Left colon (tissue), 2 donors: ENCODE measurements around the gene FBP1. TPM values are rescaled to one million over a fixed set of nuclear protein-coding genes. Genes with fewer than 3 reads are reported as not detected.
"Not testable (repeated sequence)": the region's sequence is repeated elsewhere in the genome, so short reads cannot be mapped to it uniquely, and the experiment has no call there.

Experiments used
- ATAC-seq: fragments of 200-7000 bp; cut with Tn5 transposase; one replicate; pipeline ENCODE4 v1.9.1; 2020; ENCODE audit warnings: mild to moderate bottlenecking, moderate library complexity
- DNase-seq, 2 donors: peaks; one replicate each; pipeline ENCODE4 v3.0.0-alpha.2; 2020
- intact Hi-C, 2 donors: fragments of 100-400 bp; cut with DNase I in 1 of 2; cut with micrococcal nuclease in 1 of 2; formaldehyde crosslinking; loops; one replicate each; pipeline versions ENCODE4 v1.11.2 to v1.14.0; 2022; cut with DNase I, micrococcal nuclease
- total RNA-seq, 2 donors: library from RNA; stranded (reverse); fragmentation: NEBNext Ultra II Directional; extraction: Animal tissue kit (Norgen Biotek cat#: 25700); gene quantifications; one replicate each; pipeline ENCODE4 v1.2.1, GENCODE V29; 2021
- donor health status: DM: no; HTN: no; CAD: no.
- donor health status: DM: yes; HTN: yes; CAD: no.

FBP1 gene
- total RNA-seq, 2 donors from 2014 or later = 53.4 to 71.6 TPM

DNA sequence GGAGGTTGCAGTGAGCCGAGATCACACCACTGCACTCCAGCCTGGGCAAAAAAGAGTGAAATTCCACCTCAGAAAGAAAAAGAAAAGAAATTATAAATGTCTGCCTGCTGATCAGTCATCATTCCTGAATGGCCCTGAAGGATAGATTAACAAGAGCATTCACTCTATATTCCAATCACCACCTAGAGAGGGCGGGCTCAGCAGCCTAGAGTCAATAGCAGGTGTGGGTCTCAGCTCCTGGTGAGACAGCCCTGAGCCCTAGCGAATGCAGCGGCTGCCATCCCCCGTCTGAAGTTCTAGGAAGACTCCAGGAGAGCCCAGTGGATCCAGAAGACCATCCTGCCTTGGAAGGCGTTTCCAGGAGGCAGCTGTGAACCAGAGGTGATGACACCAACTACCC lies 12.0 kb downstream of the FBP1 start:
- intact Hi-C loops = no loop called here
- ATAC-seq (no peak), DNase-seq (no peak)

DNA sequence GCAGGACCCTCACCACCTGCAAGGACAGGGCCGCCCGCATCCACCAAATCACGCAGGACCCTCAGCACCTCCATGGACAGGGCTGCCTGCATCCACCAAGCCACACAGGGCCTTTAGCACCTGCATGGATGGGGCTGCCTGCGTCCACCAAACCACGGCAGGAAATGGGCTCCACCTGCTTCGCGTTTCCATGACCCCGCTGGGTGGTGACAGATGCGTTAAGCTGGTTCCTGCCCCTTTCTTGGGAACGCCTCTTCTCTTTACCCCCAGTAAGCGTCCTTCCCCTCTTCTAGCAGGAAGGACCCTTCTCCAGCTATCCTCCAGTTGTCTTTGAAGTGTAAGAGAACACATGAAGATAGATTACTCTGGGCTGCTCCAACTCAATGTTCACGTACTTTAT lies 13.5 kb downstream of the FBP1 start:
- intact Hi-C loops = no loop called here
- ATAC-seq (no peak), DNase-seq (no peak)

DNA sequence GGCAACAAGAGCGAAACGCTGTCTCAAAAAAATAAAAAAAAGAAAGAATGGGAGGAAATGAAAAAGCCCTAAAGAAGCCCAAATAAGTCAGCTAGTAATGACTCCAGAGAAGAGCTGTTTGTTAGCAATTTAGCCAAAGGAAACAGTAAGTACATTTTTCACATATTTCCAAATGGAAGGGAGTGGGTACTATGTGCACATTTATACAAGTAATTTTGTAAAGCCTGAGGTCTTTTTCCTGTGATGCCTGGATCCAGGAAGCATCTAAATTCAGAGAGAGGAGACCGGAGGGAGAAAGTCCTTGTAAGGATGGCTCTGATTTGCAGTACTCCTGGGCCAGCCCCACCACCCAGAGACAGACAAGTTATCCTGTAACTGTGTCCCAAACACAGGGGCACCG lies 14.7 kb downstream of the FBP1 start:
- ATAC-seq (no peak), DNase-seq (no peak)
- intact Hi-C loops = no loop called here

DNA sequence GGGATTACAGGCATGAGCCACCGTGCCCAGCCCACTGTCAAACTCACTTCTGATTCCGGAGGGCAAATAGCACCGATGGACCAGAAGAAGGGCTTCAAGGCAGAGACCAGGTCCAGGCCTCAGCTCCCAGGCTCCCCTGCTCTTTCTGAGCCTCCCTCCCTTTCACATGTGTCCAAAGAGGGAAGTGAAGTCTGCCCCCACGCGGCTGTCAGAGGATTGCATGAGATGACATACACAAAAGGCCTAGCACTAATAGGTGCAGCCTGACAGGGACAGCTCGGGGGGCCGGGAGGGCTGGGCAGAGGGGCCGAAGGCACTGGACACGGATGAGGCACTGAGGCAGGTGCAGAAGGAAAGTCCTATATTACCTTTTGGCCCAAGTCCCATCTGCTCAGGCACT lies 16.1 kb downstream of the FBP1 start:
- DNase-seq = peak; percentile 67 to 84
- peak; percentile 95 for ATAC-seq
- intact Hi-C loops = no loop called here

DNA sequence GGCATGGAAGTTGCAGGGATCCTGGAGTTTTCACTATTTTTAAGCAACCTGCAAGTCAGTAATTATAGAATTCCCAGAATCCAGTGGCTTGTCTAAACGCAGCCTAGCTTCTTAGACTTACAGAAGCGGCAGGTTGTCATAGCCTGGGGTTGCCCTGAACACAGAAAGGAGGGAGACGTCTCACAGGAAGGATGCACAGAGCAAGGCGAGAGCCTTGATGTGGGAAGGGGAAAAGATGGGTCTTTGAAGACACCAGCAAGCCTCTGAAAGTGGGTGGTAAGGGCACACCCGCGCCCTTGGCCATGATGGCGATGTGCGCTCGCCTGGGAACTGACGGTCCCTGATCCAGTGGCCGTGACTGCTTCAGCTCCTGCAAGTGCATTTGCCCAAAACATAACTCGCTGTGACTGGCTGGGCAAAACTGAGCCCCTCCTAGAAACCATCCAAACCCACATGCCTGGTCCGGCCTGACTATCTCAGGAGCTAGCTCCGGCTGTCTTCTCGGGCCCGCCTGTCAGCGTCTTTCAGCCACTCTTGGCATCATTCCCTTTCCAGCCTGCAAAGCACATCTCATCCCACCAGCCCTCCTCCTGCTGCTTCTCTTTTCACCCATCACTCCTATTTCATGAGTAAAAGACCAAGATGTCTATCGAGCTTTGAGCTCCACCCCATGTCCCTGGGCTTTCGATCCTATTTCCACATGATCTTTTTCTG lies 17.1 kb downstream of the FBP1 start:
- ATAC-seq = no peak
- no peak for DNase-seq
- intact Hi-C loops = no loop called here

DNA sequence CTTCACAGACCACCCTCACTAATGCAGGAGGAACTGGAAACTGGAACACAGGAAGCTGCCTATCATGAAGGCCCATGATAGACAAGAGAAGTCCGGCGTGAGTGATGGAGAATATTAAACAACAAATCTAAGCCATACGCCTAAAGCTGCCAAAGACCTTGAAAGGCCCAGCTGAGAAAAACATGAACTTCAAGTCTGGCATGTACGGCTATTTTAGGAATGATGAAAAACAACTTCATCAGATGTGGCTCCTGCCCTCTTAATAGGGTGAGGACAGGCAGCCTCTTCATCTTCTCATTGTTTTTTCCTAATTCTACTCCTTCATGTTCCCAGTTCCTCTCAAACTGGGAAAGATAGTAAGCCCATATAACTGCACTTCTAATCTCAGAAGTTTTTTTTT lies 20.3 kb downstream of the FBP1 start:
- DNase-seq (no peak), ATAC-seq (no peak)
- intact Hi-C loops = no loop called here

DNA sequence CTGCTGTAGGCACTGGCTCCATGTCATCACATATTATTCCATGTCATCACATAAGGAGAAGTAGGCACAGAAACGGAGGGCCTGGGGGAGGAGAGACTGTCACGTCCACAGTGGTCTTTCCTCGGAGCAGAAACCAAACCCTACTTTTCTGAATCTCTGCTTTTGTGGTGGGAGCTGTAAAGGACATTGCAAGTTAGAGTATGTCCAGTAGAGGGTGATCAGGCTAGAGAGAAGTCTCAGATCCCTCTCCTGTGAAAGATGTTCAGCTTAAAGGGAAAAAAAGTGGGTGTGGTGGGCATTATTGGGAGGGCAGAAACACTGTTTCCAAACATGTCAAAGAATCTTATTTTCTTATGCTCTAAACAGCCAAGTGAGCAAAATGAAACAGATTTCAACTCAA lies 26.3 kb downstream of the FBP1 start:
- no peak for ATAC-seq
- intact Hi-C loops = no loop called here
- DNase-seq = no peak

DNA sequence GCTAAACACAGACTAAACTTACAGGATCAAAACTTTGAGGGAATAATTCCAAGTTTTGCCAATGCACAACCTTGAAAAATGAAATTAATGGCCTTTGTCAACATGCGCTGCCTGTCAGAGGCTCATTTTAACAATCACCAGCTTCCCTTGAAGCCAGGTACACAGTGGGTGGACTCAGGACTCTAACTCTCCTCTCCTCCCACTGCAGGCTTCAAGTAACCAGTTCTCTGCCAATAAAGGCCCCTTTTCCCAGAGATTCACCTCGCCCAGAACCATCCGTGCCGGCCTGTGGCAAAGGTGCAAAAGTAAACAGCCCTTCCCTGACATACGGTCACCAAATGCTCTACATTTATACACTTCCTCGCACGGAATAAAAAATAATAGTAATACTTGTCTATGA lies 27.2 kb downstream of the FBP1 start:
- intact Hi-C loops = no loop called here
- ATAC-seq (peak; percentile 48), DNase-seq (peak; percentile 48 to 64)

DNA sequence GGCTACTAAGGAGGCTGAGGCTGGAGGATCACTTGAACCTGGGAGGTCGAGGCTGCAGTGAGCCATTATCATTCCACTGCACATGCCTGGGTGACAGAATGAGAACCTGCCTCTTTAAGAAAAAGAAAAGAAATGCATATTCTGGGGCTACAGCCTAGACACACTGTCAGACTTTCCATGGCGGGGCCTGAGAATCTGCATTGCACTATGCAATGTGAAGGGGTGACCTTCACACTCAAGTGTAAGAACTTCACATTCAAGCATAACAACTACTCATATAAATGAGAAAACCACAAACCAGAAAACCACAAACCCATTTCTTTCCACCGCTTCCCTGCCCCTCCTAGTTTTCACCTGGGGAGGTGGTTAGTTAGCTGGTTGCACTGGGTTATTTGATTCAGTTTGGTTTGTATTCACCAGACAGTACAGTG lies 27.7 kb downstream of the FBP1 start:
- ATAC-seq = no peak
- intact Hi-C loops = no loop called here
- DNase-seq = no peak

DNA sequence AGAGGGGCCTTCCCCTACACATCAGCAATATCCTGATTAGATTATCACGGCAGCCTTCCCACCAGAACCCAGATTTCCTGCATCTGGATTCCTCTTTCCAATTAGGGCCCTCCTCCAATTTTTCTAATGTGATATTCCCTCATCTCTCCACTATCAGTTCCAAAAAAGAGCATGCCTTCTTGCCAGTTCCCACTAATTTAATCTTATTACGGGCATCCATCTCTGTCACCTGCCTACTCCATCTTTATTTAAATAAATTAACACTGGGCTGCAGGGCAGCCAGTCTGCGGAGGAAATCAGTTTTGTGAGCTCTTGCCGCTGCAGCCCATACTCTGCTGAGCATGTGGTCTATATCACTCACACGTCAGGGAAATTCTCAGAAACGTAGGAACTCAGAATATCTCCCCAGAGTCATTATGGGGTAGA lies 29.1 kb downstream of the FBP1 start:
- ATAC-seq (no peak), DNase-seq (no peak)
- intact Hi-C loops = no loop called here

DNA sequence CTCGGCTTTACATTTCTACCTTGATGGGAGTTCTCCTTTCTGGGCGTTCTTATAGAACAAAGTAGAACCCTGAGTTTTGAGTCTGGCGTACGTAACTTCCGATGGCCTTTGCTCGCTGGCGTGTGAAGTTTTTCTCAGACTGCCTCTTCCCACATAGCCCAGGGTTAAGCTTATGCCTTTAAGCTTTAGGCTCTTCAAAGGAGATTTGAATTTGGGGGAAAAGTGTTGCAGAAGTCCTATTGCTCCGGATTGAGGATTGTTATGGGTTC lies 32.0 kb downstream of the FBP1 start:
- intact Hi-C loops = no loop called here
- peak; percentile 14 for ATAC-seq
- peak in 1 of 2 donors; percentile 24 for DNase-seq

DNA sequence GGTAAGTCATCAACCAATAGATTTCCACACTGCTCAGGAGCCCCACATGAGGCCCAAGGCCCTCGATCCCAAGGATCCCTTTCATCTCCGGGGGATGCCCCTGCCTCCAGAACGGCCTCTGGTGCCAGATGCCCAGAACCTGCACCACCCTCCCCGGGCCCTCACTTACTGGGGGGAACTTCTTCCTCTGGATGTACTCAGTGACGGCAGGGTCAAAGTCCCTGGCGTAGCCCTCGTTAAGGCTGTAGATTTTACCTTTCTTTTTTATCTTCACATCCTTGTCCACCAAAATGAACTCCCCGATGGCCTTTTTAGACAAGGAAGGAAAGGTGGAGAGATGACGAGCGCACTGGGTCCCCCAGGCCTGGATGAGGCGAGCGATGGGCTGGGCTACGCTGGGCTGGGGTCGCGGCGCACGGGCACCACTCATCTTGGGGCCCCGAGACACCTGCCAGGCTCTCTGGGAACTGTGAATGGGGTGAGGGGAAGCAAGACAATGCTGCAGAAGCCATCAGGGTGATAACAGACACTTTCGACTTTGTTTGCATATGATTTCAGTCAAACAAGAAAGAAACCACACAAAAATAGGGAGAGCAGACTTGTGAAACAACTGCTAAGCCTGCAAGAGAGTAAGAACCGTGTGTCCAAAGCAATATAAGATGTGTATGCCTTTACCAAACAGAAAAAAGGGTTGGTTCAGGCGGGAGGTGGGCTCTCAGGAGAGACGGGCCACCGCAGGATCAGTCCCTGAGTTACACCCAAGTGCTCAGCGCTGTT lies 32.5 kb downstream of the FBP1 start:
- intact Hi-C loops = no loop called here
- peak; percentile 40 for ATAC-seq
- DNase-seq = peak; percentile 61 to 86

DNA sequence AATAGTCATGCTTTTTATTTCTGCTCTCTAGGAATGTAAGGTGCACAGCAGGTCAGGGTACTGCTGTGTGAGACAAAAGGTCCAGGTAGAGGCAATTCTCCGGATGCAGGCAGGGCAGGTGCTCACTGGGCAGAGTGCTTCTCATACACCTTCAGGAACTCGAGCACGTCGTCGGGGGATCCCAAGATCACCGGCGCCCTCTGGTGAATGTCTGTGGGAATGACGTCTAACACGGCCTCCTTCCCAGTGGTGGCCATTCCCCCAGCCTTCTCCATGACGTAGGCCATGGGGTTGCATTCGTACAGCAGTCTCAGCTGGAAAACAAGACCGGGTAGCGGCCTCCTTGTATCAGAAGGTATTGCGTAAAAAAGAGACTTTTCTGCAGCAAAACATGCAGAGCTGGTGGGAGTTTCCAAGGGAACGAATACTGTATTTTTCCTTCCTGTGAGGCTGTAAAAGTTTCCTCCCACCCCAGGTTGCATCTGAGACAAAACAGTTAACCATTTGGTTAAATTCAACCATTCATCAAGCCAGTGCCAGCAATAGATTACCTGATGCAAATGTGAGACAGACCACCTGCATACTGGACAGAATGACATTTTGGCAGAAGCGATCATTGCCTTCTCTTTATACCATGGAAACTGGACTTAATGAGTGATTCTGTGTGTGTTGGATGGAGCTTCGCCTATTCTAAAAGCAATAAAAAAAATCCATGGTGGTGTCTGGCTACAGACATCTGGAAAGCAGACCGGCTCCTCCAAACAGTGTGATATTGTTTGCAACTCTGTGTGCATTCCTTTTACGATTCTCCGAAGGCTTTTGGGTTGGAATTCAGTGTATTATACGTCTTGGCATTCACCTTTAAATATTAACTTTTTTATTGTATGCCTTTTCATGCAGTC lies 35.8 kb downstream of the FBP1 start:
- DNase-seq (peak; percentile 84 to 85), ATAC-seq (peak; percentile 54)
- intact Hi-C loops = no loop called here

DNA sequence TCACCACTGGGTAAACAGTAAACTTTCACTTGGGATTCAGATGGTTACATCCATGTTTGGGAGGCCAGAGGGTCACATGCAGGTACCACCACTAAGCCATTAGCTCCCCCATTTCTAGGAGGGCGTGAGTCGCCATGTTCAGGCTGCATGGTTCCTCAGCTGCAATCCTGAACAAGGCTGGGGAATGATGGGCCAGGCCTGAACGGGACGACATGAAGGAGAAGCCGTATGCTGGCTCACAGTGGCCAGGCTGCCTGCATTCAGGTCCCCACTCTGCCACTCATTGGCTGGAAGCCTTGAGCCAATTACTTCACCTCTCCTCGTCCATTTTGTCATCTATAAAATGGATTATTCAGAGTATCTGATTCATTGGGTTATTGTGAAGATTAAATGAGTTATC lies 36.7 kb downstream of the FBP1 start:
- intact Hi-C loops = no loop called here
- ATAC-seq = no peak
- no peak for DNase-seq

DNA sequence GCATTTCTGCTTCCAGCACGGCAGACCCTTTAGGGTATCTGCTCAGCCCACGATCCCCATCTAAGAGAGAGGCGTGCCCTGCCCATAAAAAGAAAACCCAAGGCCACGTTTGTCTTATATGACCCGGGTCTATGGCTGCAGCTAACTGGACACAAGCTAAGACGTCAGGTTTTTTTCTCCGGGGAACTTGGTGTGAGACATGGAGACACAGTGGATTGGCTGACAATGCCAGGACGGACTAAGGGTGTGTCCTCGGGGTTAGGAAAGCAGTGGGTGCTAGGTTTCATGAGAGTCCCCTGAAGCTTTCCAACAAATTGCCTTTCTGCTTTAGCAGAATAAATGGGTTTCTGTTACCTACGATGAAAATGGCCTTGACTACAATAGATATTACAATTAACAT lies 38.6 kb downstream of the FBP1 start:
- ATAC-seq = peak; percentile 14
- intact Hi-C loops = no loop called here
- no peak for DNase-seq

DNA sequence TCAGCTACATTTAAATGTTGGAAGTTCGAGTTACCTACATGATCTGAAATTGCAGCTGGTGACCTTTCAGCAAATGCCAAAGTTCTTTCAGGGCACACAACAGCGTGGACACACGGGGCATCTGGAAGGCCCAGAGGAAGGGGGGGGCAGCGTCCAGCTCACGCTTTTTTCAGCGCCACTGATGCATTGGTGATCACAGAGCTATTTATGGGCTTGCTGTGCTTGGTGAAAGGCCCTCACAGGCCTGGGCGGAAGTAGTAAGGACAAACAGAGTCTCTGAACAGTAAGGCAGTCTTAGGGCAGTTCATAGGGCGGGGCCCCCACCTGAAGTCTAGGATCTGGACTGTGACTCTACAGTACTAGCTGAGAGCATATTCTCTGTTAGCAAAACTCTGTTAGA lies 39.1 kb downstream of the FBP1 start:
- ATAC-seq (peak; percentile 87), DNase-seq (peak; percentile 70 to 71)
- intact Hi-C loops = no loop called here

DNA sequence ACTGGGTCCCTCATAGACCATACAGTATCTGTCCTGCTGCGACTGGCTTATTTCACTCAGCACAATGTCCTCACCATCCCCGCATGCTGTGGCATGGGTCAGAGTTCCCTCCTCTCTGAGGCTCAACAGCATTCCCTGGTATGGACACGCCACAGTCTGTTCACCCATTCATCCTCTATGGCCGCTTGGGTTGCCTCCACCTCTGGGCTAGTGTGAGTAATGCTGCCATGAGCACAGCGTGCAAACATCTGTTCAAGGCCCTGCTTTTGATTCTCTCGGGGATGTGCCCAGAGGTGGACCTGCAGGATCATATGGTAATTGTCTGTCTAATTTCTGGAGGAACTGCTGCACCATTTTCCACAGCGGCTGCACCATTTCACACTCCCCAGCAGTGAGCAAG lies 40.2 kb downstream of the FBP1 start:
- ATAC-seq = no peak
- no peak for DNase-seq
- intact Hi-C loops = no loop called here

DNA sequence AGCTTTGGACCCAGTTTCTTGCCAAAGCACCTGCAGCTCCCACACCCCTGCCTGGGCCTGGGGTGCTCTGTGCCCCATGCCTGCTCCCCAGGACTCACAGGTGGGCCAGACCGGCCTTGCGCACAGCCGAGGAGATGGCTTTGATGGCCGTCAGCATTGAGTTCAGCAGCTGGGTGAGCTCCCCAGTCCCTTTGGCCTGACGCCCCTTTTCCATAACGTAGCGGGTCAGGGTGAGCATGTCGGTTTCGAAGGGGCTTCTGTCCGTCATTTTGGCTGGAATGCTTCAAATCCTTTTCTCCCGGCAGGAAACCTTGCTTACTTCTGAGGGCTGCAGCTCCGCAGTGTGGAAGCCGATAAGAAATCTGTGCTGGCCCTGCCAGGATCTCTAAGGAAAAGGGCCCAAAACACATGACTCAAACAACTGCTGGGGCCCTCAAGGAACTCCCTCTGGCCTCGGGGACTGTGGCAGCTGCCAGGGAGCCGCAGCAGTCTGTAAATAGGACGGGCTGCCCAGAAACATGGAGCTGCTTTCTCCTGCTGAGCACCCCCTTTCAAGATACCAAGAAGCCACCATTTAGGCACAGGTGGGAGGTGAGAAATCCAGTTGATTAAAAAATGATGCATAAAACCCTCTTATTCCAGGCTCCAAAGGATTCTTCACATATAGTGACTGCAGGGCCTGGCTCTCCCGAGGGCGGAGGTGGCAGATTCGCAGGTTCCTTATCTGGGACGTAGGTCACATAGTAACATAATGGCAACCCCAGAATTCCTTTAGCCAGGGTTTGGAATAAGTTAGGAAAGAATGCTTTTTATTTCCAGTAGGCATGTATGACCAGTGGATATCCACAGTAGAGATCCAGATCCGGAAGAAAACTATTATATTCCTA lies 45.6 kb downstream of the FBP1 start, which contains the start of gene FBP2:
FBP2 (minus strand) TSS at position 366 of the 887 bp plus-strand sequence; CDS start at position 268, 98 bp downstream.
- peak; percentile 64 for ATAC-seq
- no peak for DNase-seq
- intact Hi-C loops = no loop called here

DNA sequence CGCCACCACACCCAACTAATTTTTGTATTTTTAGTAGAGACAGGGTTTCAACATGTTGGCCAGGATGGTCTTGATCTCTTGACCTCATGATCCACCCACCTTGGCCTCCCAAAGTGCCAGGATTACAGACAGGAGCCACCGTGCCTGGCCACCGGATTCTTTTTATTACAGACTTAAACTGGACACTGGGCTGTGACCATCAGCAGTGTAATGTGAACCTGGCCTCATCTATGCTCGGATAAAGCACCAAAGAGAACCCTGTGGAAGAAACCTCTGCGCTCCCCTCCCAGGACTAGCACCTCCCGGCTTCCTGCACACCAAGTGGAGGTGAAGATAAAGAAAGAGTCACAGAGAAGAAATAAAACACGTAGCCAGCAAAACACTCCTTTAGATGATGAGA lies 46.6 kb downstream of the FBP1 start:
- intact Hi-C loops, ATAC-seq, DNase-seq: not testable (repeated sequence)
